COLO829 (cell line): ENCODE measurements around the gene KRTAP5-2.
A peak's percentile ranks its signal among the peaks of the same experiment; 100 is the strongest.
"Not testable (repeated sequence)": the region's sequence is repeated elsewhere in the genome, so short reads cannot be mapped to it uniquely, and the experiment has no call there.

Experiments
- DNase-seq: peaks from one replicate; pipeline ENCODE4 v3.0.0; 2012; ENCODE audit warnings: low spot score

The KRTAP5-2 gene

GRCh38 chr11:1589996-1590395 is 8.1 kb downstream of the KRTAP5-2 start:
- DNase-seq: no peak

DNA sequence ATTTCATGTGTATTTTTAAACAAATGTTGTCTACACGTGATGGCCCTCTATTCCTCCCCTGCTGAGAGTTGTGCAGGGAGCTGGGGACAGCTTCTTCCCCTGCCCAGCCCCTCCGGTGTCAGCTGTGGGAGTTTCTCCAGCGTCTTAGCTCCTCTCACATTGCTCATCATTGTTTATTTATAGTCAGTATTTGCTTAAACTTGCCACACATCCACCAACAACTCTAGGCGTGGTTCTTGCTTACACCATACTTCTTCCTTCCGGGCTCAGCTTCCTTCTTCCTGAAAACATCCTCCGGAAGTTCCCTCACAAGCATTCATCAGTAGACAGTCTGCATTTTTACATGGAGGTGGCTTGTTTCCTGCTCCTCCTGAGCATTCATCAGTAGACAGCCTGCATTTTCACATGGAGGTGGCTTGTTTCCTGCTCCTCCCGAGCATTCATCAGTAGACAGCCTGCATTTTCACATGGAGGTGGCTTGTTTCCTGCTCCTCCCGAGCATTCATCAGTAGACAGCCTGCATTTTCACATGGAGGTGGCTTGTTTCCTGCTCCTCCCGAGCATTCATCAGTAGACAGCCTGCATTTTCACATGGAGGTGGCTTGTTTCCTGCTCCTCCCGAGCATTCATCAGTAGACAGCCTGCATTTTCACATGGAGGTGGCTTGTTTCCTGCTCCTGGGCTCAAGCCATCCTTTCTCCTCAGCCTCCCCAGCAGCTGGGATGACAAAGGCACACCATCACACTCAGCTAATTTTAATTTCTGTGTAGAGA is 8.7 kb downstream of the KRTAP5-2 start:
- not testable (repeated sequence) for DNase-seq

DNA sequence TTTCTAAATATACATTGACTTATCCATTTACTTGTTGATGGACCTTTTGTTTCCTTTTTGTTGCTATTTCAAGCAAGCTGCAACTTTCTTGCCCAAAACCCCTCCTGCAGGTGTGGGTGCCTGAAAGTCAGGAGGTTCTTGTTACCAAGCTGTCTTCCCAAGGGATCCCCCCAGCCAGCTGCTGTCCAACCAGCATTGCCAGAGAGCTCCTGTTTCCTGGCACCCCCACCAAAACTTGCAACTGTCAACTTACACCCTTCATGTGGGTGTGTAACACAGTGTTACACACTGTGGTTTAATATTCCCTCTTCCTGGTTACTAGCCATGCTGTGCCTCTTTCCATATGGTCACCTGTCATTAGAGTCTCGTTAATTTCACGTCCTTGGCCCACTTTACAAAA is 11.4 kb downstream of the KRTAP5-2 start:
- DNase-seq: no peak

GRCh38 chr11:1584661-1585370 is 13.3 kb downstream of the KRTAP5-2 start, which contains the start of gene KRTAP5-1:
TSS of gene KRTAP5-1 (minus strand) at chr11:1585283. CDS start at chr11:1585249, 34 bp downstream.
- DNase-seq: not testable (repeated sequence)

DNA sequence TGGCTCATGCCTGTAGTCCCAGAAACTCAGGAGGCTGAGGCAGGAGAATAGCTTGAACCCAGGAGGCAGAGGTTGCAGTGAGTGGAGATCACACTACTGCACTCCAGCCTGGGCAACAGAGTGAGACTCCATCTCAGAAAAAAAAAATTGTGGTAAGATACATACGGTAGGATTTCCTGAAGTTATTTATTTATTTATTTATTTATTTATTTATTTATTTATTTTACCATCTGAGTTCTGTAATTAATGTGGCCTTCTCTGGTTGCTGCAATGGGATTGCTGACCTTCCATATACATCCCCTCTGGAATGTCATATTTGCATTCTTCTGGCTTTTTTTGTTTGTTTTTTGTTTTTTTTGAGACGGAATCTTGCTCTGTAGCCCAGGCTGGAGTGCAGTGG is 15.2 kb downstream of the KRTAP5-2 start:
- DNase-seq: not testable (repeated sequence)

- no peak for DNase-seq
Observed at GRCh38 chr11:1581976-1582375, 16.1 kb downstream of the KRTAP5-2 start.

DNA sequence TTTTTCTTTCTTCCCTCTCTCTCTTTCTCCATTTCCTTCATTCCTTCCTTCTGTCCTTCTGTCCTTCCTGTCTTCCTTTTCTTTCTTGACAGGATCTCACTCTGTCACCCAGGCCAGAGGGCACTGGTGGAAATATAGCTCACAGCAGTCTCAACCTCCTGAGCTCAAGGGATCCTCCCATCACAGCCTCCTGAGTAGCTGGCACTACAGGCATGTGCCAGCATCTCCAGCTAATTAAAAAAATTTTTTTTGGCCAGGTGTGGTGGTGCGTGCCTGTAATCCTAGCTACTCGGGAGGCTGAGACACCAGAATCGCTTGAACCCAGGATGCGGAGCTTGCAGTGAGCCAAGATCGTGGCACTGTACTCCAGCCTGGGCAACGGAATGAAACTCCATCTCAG is 21.3 kb downstream of the KRTAP5-2 start:
- no peak for DNase-seq

DNA sequence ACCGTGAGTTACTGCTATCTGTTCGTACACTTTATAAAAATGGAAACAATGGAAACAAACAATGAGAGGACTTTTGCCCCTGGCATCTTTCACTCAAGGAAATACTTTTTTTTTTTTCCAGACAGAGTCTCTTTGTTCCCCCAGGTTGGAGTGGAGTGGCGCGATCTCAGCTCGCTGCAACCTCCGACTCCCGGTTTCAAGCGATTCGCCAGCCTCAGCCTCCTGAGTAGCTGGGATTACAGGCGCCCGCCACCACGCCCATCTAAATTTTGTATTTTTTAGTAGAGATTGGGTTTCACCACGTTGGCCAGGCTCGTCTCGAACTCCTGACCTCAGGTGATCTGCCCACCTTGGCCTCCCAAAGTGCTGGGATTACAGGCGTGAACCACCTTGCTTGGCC is 22.3 kb downstream of the KRTAP5-2 start:
- DNase-seq: not testable (repeated sequence)

DNA sequence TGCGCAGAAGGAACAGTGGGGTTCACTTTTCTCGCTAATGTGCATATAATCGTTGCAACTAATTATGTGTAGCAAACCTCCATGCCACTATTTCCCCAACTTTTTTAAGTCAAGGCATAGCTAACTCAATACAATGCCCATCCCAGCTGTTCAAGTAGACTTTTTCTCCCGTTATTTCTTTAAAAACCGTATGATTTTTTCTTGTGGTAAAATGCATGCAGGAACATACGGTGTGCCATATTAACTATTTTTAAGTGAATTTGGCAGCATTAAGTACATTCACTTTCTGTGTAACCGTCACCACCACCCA is 23.2 kb downstream of the KRTAP5-2 start:
- no peak for DNase-seq

DNA sequence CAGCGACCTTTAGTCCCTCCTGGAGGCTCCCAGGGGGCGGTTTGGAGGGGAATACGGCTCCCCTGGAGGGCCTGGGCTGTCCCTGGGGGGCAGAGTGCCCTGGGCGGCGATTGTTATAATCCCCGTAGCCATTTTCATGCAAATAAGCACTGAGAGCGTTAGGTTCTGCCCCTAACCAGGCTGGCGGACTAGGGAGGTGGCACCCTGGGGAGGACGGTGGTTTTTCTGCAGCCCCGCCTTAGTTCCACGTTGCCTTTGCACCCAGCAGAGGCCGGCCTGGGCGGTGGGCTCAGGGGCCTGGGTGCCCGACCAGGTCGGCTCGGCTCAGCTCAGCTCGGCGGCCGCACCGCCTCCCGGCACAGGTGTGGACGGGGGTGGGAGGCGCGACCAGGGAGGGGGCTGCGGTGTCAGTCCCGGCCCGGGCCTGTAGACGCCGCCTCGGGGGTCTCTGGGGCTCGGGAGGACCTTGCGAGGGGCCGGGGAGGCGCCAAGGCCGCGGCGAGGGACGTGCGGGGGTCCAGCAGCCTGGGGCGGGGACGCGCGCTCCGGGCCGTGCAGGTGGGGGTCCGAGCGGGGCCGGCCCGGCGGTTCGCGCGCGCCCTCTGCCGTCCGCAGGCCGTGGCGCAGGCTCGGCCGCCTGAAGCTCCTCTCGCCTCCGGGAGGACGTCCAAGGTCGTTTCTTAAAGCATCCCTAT is 23.7 kb downstream of the KRTAP5-2 start:
- peak; percentile 45 for DNase-seq

DNA sequence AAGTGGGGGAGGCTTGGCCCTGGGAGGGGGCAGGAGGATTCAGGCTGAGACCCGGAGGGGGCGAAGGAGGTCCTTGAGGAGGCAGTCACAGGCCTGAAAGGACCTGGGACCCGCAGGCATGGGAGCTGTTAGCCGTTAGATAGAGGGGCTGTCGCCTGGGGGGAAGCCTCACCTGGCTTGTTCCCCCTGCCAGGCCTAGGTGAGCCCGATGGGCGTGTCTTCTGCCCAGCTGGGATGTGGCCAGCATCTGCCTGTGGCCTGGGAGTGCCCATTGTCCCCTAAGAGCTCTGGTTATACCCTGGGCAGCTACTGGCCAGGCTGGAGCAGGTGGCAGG is 24.2 kb downstream of the KRTAP5-2 start:
- DNase-seq: no peak

GRCh38 chr11:1573077-1573902 is 24.8 kb downstream of the KRTAP5-2 start:
- no peak for DNase-seq

- DNase-seq: peak; percentile 57
Observed at GRCh38 chr11:1572197-1573076, 25.7 kb downstream of the KRTAP5-2 start, which contains the start of gene DUSP8. TSS of gene DUSP8 (minus strand) at chr11:1572271. CDS start at chr11:1565826, 6,445 bp downstream.

GRCh38 chr11:1571760-1572196 is 26.3 kb downstream of the KRTAP5-2 start:
- DNase-seq: no peak

GRCh38 chr11:1570896-1571759 is 27.0 kb downstream of the KRTAP5-2 start:
- no peak for DNase-seq

DNA sequence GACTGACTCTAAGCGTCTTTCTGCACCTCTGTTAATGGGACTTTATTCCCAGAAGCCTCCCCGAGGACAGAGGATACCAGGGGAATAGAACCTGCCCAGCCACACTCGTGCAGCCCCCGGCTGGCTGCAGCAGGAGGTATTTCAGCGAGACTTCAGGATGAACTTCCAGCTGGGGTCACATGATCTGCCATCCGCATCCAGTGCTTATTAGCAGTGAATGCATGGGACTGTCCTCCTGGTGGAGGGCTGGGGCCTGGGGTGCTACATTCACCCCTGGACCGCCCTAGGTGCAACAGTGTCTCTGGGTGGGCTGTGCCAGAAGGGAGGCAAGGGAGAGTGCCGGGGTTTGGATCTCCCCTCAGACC is 27.6 kb downstream of the KRTAP5-2 start:
- no peak for DNase-seq

- DNase-seq: no peak
Observed at GRCh38 chr11:1570001-1570453, 28.1 kb downstream of the KRTAP5-2 start.

- no peak for DNase-seq
Observed at GRCh38 chr11:1569251-1569780, 28.8 kb downstream of the KRTAP5-2 start.

DNA sequence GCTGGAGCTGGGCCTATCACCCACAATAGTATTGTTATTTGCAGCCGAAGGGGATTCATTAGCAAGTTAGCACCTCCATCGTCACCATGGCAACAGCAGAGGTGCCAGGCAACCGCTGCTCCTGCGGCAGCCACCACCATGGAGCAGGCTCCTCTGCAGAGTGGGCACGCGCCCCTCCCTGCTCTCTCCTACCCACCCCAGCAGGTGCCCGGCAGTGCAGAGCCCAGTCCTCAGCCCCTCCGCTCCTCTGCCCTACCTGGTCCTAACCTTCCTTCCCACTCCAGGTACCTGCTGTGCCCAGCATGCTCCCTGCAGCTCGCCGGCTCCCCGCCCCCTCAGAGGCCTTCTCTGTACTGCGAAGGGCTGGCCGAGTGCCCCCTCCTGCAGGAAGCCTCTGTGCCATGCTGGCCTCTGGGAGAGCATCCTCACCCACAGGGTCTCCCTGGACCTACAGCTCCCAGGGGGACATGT is 29.6 kb downstream of the KRTAP5-2 start:
- DNase-seq: no peak

- DNase-seq: no peak
Observed at GRCh38 chr11:1567721-1568100, 30.4 kb downstream of the KRTAP5-2 start.
